ENCODE data around the gene FAM50A.

DNA sequence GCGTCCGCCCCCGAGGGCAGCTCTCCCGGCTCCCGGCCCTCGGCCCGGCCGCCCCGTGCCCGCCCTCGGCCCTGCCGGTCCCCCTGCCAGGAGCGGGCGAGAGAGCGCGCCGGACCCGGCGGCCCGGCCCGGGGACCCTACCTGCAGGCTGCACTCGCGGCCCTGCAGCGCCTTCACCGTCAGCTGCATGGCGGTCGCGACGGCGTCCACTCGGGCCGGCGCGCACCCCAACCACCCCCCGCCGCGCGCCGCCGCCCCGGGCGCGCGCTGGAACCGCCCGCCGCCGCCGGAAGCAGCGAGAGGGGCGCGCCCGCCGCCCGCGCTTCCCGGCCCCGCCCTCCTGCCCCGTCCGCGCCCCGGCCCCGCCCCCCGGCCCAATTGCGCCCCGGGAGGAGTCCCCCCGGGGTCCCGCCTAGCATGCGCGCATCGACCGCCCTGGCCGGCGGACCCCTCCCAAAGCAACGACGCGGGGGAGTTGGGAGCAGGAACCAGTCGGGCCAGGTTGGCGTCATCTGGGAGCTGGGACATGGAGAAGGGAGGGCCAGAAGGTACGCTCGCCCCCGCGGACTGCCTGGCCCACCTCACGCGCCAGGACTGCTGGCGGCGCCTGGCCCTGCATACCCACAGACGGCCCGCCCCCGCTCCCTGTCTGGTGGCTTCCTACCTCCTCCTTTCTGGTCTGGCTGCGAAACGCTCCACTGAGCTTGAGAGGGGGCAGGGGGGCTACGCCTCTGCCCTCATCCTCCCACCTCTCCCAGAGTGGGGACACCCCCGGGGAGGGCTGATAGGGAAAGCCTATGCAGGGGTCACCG lies 42.7 kb downstream of the FAM50A start, which contains the start of gene UBL4A:
- TF ChIP-seq, protein P1, sequence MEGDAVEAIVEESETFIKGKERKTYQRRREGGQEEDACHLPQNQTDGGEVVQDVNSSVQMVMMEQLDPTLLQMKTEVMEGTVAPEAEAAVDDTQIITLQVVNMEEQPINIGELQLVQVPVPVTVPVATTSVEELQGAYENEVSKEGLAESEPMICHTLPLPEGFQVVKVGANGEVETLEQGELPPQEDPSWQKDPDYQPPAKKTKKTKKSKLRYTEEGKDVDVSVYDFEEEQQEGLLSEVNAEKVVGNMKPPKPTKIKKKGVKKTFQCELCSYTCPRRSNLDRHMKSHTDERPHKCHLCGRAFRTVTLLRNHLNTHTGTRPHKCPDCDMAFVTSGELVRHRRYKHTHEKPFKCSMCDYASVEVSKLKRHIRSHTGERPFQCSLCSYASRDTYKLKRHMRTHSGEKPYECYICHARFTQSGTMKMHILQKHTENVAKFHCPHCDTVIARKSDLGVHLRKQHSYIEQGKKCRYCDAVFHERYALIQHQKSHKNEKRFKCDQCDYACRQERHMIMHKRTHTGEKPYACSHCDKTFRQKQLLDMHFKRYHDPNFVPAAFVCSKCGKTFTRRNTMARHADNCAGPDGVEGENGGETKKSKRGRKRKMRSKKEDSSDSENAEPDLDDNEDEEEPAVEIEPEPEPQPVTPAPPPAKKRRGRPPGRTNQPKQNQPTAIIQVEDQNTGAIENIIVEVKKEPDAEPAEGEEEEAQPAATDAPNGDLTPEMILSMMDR (conservative IDR thresholded peaks at IDR 0.05; ENCODE audit: low read depth, low read length) = no peak
- TF ChIP-seq CEBPB (IDR thresholded peaks at IDR 0.05; ENCODE audit: low read depth, low read length) (no peak), MAFK (IDR thresholded peaks at IDR 0.05; ENCODE audit: low read depth, low read length) (no peak), POLR2A (IDR thresholded peaks at IDR 0.05; ENCODE audit: low read depth, low read length) (no peak), SMC3 (IDR thresholded peaks at IDR 0.05; ENCODE audit: low read depth, low read length) (no peak), BHLHE40 (IDR thresholded peaks at IDR 0.05; ENCODE audit: low read depth, low read length) (no peak), RCOR1 (IDR thresholded peaks at IDR 0.05; ENCODE audit: insufficient replicate concordance, low read length) (no peak), RAD21 (IDR thresholded peaks at IDR 0.05; ENCODE audit: low read length) (no peak), FOS (IDR thresholded peaks at IDR 0.05; ENCODE audit: low read depth, low read length) (no peak), RFX5 (IDR thresholded peaks at IDR 0.05; ENCODE audit: low read depth, low read length) (no peak)
- TF ChIP-seq, protein P2, sequence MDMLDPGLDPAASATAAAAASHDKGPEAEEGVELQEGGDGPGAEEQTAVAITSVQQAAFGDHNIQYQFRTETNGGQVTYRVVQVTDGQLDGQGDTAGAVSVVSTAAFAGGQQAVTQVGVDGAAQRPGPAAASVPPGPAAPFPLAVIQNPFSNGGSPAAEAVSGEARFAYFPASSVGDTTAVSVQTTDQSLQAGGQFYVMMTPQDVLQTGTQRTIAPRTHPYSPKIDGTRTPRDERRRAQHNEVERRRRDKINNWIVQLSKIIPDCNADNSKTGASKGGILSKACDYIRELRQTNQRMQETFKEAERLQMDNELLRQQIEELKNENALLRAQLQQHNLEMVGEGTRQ (IDR thresholded peaks at IDR 0.05; ENCODE audit: low read depth, low read length) = no peak
- TF ChIP-seq, protein P3, sequence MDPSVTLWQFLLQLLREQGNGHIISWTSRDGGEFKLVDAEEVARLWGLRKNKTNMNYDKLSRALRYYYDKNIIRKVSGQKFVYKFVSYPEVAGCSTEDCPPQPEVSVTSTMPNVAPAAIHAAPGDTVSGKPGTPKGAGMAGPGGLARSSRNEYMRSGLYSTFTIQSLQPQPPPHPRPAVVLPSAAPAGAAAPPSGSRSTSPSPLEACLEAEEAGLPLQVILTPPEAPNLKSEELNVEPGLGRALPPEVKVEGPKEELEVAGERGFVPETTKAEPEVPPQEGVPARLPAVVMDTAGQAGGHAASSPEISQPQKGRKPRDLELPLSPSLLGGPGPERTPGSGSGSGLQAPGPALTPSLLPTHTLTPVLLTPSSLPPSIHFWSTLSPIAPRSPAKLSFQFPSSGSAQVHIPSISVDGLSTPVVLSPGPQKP (IDR thresholded peaks at IDR 0.05; ENCODE audit: borderline replicate concordance, low read depth, low read length) = no peak
